ENCODE results near the gene DELE1.

DELE1 gene

GRCh38 chr5:141875022-141875740, 48.5 kb upstream of the DELE1 start (continued):
- TF ChIP-seq PRDM10 (tag by site-specific recombination; IDR thresholded peaks at IDR 0.05): no peak
- TF ChIP-seq ZNF514 (tag by site-specific recombination; IDR thresholded peaks at IDR 0.05): no peak
- no peak for TF ChIP-seq GLIS1 (tag by site-specific recombination; IDR thresholded peaks at IDR 0.05)

GRCh38 chr5:141875795-141876627, 47.7 kb upstream of the DELE1 start:
- ChIA-PET CTCF (interaction anchor here (0.6 to 10.1 kb wide), 8 partner anchors 26 to 182 kb away, joined by 3 to 104 read pairs (median 4); no protein-coding TSS in a partner anchor), POLR2A (interaction anchor here (1.2 kb wide), 1 partner anchor 18 kb away, joined by 4 read pairs; no protein-coding TSS in a partner anchor)
- H3K27ac ChIP-seq (ENCODE audit: extremely low read depth, low read depth, low read length): no peak overlapping the region; the same call in 1 of the 2 replicates
- H3K4me1 ChIP-seq (ENCODE audit: control insufficient read depth, insufficient read depth, low read length): peaks cover 8% of the 10 kb centered on the region
- peak overlapping the region; percentile 38 for H3K4me3 ChIP-seq (ENCODE audit: low read depth, low read length)
- H3K36me3 ChIP-seq (ENCODE audit: control insufficient read depth in 2 of 2, insufficient read depth in 1 of 2, low read length in 2 of 2): no peaks in the 10 kb centered on the region
- H3K9me3 ChIP-seq (ENCODE audit: control insufficient read depth, insufficient read depth, low read depth, low read length): no peaks in the 10 kb centered on the region
- no peak for TF ChIP-seq ZNF184 (tag by site-specific recombination; IDR thresholded peaks at IDR 0.05)
- TF ChIP-seq FEZF1 (tag by site-specific recombination; IDR thresholded peaks at IDR 0.05): no peak
- no peak for TF ChIP-seq ZNF354C (tag by site-specific recombination; IDR thresholded peaks at IDR 0.05; ENCODE audit: borderline replicate concordance, low read depth)
- TF ChIP-seq ZNF544 (tag by site-specific recombination; IDR thresholded peaks at IDR 0.05): no peak
- no peak for TF ChIP-seq ZNF521 (tag by site-specific recombination; IDR thresholded peaks at IDR 0.05)
- TF ChIP-seq ZNF341 (tag by site-specific recombination; IDR thresholded peaks at IDR 0.05; ENCODE audit: low read depth): peak; percentile 46
- 0 out of 2 replicates have a peak, but pooled peaks have one; percentile 33 for TF ChIP-seq ZNF600 (tag by site-specific recombination; IDR thresholded peaks at IDR 0.05)
- no peak for TF ChIP-seq ZNF114 (tag by site-specific recombination; IDR thresholded peaks at IDR 0.05)
- no peak for TF ChIP-seq ZNF426 (tag by site-specific recombination; IDR thresholded peaks at IDR 0.05)
- 0 out of 2 replicates have a peak, but pooled peaks have one; percentile 24 for TF ChIP-seq ZNF692 (tag by site-specific recombination; IDR thresholded peaks at IDR 0.05)
- TF ChIP-seq ZBTB6 (tag by site-specific recombination; IDR thresholded peaks at IDR 0.05): no peak
- no peak for TF ChIP-seq ZNF140 (tag by site-specific recombination; IDR thresholded peaks at IDR 0.05)
- no peak for TF ChIP-seq ZNF37A (tag by site-specific recombination; IDR thresholded peaks at IDR 0.05)
- no peak for TF ChIP-seq ZSCAN16 (tag by site-specific recombination; IDR thresholded peaks at IDR 0.05)
- no peak for TF ChIP-seq ZNF560 (tag by site-specific recombination; IDR thresholded peaks at IDR 0.05; ENCODE audit: borderline replicate concordance)
- TF ChIP-seq ZBTB44 (tag by site-specific recombination; IDR thresholded peaks at IDR 0.05): no peak
- no peak; the same call in 1 of the 2 replicates for TF ChIP-seq ZNF324 (tag by site-specific recombination; IDR thresholded peaks at IDR 0.05)
- peak; percentile 63; the same call in 1 of the 2 replicates for TF ChIP-seq ZBTB10 (tag by site-specific recombination; IDR thresholded peaks at IDR 0.05)
- TF ChIP-seq ZNF660 (tag by site-specific recombination; IDR thresholded peaks at IDR 0.05): no peak
- TF ChIP-seq ZBTB48 (tag by site-specific recombination; IDR thresholded peaks at IDR 0.05): 0 out of 2 replicates have a peak, but pooled peaks have one; percentile 12
- TF ChIP-seq ZNF174 (tag by site-specific recombination; IDR thresholded peaks at IDR 0.05): no peak

All from HEK293 (cell line).